HepG2 (cell line): Measurements from ENCODE around the gene TMUB1. TPM values are rescaled to one million over a fixed set of nuclear protein-coding genes. Genes with fewer than 3 reads are reported as not detected.

Experiments
- CEBPG ChIP-seq: IDR thresholded peaks from 2 replicates; pipeline ENCODE4 v1.6.1; 2016
- FOXK2 ChIP-seq: fragments of 450-650 bp; IDR thresholded peaks from 2 replicates; pipeline ENCODE4 v1.6.1; 2016
- KMT2A ChIP-seq: sonication (generic); formaldehyde crosslinking; IDR thresholded peaks from 2 replicates; pipeline ENCODE4 v1.4.0; 2020; ENCODE audit warnings: missing genetic modification reagents
- POLR2A ChIP-seq, 2 experiments: IDR thresholded peaks; 2 replicates each; pipeline ENCODE4 v1.6.1; 2011; ENCODE audit warnings: low read depth in 2 of 2, low read length in 2 of 2, mild to moderate bottlenecking in 1 of 2, moderate library complexity in 1 of 2; ENCODE audit not compliant: insufficient read depth in 1 of 2
- WIZ ChIP-seq: sonication (generic); formaldehyde crosslinking; IDR thresholded peaks from 2 replicates; pipeline ENCODE4 v1.5.1; 2020; ENCODE audit warnings: mild to moderate bottlenecking, missing genetic modification reagents
- ZNF709 ChIP-seq: sonication (generic); formaldehyde crosslinking; IDR thresholded peaks from 2 replicates; pipeline ENCODE4 v1.5.0; 2020; ENCODE audit warnings: mild to moderate bottlenecking, missing genetic modification reagents
- polyA plus RNA-seq, 8 experiments: library from polyadenylated mRNA; depleted of rRNA in 3 of 8; stranded (reverse) in 7 of 8; unstranded in 1 of 8; fragments of >200 nt; fragmentation: Illumina TruSeq in 4 of 8; extraction: Trizol in 4 of 8; gene quantifications; 2 replicates each; pipeline versions ENCODE4 v1.2.1 to v1.2.3, GENCODE V29; 2011 to 2016; ENCODE audit warnings: low read depth in 4 of 8, missing spikeins in 1 of 8, mixed read lengths in 1 of 8; ENCODE audit not compliant: insufficient read depth in 1 of 8
- total RNA-seq, 5 experiments: library from RNA; depleted of rRNA; stranded (reverse); fragments of >200 nt; fragmentation: Illumina TruSeq; extraction: Trizol; gene quantifications; 2 replicates each; pipeline ENCODE4 v1.2.3, GENCODE V29; 2016; ENCODE audit warnings: low read depth in 1 of 5
- TF ChIP-seq, protein P1 (sequence below): sonication (generic); formaldehyde crosslinking; IDR thresholded peaks from 2 replicates; pipeline ENCODE4 v1.4.0; 2020; ENCODE audit warnings: mild to moderate bottlenecking, missing genetic modification reagents
- TF ChIP-seq, protein P2 (sequence below): sonication (generic); formaldehyde crosslinking; IDR thresholded peaks from 2 replicates; pipeline ENCODE4 v1.4.0; 2020; ENCODE audit warnings: missing genetic modification reagents
- TF ChIP-seq, protein P3 (sequence below): sonication (generic); formaldehyde crosslinking; IDR thresholded peaks from 2 replicates; pipeline ENCODE4 v1.4.0; 2020; ENCODE audit warnings: mild to moderate bottlenecking, missing genetic modification reagents

Gene TMUB1
- total and polyA plus RNA-seq, 2 of the 13 experiments (the other 11 are each of a cell fraction or from before 2014, with no cell fraction given): 44.8 to 51.6 TPM

DNA sequence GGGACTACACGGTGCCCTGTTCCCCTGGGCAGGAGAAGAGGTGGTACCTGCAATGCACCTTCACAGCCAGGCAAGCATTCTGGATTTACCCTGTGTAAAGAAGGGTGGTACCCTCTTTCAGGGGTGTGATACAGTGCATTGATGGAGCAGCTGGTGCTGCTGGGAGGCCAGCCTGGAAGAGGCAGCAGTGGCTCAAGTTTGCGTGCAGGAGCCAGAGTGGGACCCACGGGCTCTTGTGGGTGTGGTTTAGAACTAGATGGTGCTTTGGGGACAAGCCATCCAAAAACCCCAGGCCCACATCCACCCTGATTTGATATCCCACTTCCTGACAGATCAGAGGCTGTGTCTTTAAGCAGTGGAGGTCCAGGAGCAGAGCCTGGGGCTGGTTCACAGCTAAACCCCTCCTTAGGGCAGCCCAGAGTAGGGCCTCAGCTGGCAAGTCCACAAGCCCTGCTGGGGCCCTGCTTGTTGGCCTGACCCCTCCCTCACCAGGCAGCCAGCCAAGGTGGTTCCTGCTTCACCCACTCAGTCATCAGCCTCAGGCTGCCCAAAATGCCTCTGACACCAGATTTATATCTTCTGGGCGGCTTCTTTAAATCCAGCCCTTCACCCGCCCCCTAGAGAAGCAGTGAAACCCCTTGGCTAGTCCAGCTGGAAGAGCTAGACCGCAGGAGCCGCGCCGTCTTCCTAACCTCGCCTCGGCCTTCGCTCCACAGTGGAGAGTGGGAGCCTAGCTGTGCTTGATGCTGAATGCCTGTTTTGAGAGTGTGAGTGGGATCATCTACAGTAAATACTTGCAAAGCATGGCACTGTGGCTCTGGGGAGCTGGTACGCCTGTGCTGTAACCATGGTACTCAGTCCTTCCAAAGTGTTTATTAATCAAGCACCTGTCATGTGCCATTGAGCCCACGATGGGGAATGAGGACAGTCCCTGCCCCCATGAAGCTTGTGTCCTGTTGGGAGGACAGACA is 36.4 kb downstream of the TMUB1 start (continued):
- no peak for TF ChIP-seq WIZ (CRISPR knock-in tag)
- TF ChIP-seq KMT2A (CRISPR knock-in tag): no peak
- TF ChIP-seq, protein P1, sequence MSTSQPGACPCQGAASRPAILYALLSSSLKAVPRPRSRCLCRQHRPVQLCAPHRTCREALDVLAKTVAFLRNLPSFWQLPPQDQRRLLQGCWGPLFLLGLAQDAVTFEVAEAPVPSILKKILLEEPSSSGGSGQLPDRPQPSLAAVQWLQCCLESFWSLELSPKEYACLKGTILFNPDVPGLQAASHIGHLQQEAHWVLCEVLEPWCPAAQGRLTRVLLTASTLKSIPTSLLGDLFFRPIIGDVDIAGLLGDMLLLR (CRISPR knock-in tag): no peak
- TF ChIP-seq, protein P2, sequence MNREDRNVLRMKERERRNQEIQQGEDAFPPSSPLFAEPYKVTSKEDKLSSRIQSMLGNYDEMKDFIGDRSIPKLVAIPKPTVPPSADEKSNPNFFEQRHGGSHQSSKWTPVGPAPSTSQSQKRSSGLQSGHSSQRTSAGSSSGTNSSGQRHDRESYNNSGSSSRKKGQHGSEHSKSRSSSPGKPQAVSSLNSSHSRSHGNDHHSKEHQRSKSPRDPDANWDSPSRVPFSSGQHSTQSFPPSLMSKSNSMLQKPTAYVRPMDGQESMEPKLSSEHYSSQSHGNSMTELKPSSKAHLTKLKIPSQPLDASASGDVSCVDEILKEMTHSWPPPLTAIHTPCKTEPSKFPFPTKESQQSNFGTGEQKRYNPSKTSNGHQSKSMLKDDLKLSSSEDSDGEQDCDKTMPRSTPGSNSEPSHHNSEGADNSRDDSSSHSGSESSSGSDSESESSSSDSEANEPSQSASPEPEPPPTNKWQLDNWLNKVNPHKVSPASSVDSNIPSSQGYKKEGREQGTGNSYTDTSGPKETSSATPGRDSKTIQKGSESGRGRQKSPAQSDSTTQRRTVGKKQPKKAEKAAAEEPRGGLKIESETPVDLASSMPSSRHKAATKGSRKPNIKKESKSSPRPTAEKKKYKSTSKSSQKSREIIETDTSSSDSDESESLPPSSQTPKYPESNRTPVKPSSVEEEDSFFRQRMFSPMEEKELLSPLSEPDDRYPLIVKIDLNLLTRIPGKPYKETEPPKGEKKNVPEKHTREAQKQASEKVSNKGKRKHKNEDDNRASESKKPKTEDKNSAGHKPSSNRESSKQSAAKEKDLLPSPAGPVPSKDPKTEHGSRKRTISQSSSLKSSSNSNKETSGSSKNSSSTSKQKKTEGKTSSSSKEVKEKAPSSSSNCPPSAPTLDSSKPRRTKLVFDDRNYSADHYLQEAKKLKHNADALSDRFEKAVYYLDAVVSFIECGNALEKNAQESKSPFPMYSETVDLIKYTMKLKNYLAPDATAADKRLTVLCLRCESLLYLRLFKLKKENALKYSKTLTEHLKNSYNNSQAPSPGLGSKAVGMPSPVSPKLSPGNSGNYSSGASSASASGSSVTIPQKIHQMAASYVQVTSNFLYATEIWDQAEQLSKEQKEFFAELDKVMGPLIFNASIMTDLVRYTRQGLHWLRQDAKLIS (CRISPR knock-in tag): no peak
- TF ChIP-seq FOXK2: no peak
- no peak for TF ChIP-seq POLR2A (IDR thresholded peaks at IDR 0.05; ENCODE audit: insufficient read depth in 1 of 2, low read depth in 2 of 2, low read length in 2 of 2)
- no peak for TF ChIP-seq CEBPG (CRISPR knock-in tag)
- no peak for TF ChIP-seq ZNF709
- TF ChIP-seq, protein P3, sequence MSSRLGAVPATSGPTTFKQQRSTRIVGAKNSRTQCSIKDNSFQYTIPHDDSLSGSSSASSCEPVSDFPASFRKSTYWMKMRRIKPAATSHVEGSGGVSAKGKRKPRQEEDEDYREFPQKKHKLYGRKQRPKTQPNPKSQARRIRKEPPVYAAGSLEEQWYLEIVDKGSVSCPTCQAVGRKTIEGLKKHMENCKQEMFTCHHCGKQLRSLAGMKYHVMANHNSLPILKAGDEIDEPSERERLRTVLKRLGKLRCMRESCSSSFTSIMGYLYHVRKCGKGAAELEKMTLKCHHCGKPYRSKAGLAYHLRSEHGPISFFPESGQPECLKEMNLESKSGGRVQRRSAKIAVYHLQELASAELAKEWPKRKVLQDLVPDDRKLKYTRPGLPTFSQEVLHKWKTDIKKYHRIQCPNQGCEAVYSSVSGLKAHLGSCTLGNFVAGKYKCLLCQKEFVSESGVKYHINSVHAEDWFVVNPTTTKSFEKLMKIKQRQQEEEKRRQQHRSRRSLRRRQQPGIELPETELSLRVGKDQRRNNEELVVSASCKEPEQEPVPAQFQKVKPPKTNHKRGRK (CRISPR knock-in tag): no peak
